ENCODE results near the gene GAS1.

Gene GAS1

GRCh38 chr9:86947146-86948073 lies at the start of gene GAS1:
Gene GAS1, minus strand, starts transcription at chr9:86947506. Its CDS starts 727 bp downstream, at chr9:86946779.
- DNase-seq = peak in 1 of 2 experiments; percentile 54

DNA sequence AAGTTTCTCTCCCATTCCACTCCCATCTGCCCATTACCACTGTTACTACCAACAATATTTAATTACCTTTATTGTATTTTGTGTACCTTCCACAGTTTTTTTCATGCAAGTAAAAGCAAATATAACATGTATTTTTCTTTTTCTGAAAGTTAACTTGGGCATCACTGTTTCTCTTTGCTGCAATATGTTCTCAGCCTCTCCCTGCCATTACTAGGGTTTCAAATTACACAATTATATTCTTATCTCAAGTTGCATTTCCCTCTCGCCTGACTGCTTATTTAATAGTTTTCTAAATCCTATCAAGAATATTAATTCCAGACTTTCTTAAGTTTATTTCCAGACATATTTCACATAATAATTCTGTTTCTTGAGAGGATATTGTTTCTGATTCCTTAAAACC lies 46.9 kb upstream of the GAS1 start:
- no peak for DNase-seq

- DNase-seq = no peak
Observed at GRCh38 chr9:86993830-86994229, 46.5 kb upstream of the GAS1 start.

DNA sequence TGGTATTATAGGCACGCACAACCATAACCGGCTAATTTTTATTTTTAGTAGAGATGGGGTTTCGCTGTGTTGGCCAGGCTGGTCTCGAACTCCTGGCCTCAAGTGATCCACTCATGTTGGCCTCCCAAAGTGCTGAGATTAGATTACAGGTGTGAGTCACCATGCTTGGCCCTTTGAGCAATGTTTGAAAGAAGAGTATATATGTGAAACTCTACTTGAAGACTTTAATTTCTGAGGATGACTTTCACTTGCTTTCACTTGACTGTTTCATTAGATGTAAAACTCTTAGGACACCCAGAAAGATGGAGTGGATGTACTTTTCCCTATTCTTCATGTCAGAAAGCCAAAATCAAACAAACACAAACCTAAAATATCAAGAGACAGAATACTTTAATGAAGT lies 43.8 kb upstream of the GAS1 start:
- DNase-seq = no peak

DNA sequence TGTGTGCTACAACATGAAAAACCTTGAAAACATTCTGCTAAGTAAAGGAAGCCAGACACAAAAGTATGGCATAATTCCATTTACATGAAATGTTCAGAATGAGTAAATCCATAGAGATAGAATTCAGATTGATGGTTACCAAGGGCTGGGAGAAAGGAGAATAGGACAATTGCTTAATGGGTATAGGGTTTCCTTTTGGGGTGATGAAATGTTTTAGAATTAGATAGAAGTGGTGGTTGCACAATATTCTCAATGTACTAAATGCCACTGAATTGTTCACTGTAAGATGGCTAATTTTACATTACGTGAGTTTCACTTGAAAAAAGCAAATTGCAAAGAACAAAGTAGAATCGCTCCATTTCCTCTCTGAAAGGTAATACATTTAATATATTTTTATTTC lies 43.0 kb upstream of the GAS1 start:
- no peak for DNase-seq

DNA sequence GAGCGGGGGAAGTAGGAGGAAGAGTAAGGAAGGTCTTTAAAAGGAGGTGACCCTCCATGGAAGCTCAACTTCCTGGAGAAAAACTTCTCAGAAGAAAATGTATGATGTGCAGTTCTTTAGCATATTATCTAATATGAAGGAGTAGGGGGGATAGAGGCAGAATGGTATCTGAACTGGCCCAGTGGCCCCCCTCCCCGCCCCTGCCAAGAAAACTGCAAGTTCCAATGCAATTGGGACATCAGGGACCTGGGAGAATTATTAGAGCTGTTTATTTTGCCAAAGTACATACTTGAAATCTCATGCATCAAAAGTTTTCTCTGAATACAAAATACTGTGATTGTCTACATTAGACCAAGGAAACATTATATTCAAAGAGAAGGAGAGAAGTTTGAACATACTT lies 40.6 kb upstream of the GAS1 start:
- no peak for DNase-seq

DNA sequence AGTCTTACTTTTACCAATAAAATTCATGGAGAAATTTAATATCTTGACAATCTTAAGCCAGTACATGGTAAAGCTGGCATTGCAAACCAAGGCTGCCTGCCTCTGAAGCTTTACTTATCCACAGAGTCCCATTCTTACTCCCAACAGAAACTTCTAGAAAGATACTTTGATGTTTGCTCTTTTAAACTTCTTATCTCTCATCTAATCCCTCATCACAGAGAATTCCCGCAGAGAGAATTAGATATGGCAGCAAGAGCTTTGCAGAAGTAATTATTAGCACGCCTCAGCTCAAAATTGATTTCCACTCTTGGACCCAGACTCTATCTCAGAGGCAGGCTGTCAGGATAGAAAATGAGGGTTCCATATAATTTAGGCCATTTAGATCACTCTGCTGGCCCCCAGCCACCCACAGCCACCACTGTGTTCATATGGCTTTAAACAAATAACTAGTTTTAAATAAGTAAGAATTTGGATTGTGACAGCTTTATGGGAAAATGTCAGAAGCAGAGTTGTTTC lies 37.9 kb upstream of the GAS1 start:
- DNase-seq = no peak

- no peak for DNase-seq
Observed at GRCh38 chr9:86983620-86984259, 36.4 kb upstream of the GAS1 start.

DNA sequence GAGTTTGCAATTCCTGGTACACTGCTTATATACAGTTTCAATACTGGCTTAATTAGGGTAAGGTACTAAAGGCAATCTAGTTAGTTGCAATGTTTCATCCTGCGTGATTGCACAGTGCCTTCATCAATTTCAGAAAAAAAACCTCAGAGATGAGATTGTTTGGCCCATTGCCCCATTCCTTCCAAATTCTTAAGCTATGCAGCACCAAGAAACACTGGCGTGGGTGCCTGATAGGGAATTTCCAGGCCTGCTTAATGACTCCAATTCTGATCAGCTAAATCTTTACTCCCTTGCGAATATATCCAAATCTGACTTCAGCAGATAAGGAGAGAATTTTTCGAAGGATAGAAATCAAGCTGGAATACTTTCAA lies 35.9 kb upstream of the GAS1 start:
- no peak for DNase-seq

DNA sequence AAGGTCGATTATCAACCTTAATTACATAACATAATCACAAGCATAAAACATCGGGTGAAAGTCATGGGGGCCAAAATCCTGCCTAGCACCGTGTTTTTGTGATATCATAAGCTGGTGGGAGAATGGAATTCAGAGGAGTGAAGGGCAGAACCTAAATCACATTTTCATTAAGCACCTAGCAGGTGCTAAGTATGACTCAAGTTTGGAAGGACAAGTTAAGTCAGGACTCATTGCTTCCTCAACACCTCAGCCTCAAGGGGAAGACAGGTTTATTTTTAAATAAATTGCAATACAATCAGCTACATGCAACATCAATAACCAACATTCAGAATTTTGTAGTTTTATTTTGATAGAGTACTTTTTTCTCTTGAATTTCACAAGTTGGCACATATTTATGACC lies 33.5 kb upstream of the GAS1 start:
- DNase-seq = no peak

DNA sequence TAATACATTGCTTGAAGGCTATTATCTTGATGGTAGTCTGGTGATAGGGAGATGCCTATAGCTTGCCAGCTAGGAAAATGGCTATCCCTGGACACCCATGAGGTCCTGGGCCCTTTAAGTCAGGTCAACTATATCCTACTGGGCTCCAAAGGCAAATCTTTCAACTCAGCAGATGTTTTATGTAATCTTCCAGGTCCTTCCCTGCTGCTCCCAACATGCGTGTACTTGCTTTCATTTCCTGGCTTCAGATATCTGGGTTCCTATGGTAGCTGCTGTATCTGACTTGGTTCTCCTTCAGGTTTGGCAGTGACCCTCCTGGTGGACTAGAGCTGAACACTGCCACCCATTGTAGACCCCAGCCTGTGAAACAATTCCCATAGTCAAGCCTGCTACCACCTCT lies 32.4 kb upstream of the GAS1 start:
- DNase-seq = no peak

DNA sequence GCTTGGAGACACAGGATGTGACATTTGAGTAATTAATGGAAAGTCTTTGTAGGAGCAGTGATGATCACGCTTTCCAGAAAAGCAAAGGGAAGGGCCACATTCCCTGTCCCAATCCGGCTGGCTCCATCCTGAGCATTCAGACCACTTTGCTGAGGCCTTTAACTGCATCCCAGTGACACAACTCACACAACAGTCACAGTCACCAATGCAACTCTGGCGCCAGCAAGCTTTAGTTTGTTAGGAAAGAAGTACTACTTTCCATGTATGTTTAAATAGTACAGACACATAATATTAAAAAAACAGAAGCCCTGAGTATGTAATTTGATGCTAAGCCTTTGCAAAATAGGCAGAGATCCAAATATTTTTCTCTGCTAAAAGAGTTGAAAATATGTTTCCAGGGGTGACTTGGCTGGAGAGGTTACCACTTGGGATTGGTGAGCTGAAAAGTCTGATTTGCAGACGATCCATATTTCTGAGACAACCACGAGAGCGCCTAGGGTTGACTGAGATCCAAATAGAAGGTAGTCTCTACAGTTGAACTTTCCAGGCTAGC lies 31.7 kb upstream of the GAS1 start:
- DNase-seq = no peak

- no peak for DNase-seq
Observed at GRCh38 chr9:86978413-86978812, 31.1 kb upstream of the GAS1 start.

DNA sequence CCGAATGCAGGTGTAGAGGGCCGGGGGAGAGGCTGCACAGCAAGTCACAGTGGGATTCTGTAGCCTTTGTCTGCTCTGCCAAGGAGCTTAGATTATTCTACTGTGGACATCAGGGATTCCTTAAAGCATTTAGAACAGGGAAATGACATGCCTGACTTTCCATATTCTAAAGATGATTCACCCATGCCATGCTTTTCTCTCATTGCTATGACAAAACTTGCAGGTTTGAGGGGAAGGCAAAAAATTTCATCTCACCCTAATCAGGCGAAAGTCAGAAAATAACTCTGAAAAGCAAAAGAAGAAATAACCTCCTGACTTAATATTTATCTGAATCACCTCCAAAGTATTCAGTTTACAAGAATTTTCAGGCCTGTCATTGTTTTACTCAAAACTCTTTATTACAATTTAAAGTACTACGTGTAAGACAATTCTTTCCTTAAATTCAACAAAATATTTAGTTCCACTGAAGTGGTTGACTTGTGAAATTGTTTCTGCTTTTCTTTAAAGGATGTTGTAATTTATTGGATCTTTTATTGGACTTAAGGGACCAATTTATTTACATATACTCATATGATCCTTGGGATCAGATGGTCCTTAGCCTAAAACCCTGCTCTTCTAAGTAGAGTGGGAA lies 30.0 kb upstream of the GAS1 start:
- no peak for DNase-seq

GRCh38 chr9:86975606-86976005 lies 28.3 kb upstream of the GAS1 start:
- no peak for DNase-seq

GRCh38 chr9:86975036-86975435 lies 27.7 kb upstream of the GAS1 start:
- no peak for DNase-seq

DNA sequence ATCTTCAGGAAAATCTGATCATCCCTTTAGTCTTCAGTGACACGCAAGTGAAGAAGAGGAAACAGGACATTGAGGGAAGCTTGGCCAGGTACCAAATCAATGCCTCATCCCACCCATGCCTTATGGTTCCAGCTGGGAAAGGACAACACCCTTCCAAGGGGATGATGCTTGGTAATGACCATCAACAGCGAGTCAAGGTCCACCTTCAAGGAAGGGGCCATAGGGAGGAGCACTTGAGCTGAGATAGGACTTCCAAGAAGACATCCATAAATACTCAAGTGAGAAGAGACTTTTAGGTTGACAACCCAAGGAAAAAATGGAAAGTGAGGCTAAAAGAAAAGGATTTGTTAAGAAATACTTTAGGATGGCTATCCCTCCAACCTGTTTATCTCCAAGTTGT lies 27.1 kb upstream of the GAS1 start:
- no peak for DNase-seq

DNA sequence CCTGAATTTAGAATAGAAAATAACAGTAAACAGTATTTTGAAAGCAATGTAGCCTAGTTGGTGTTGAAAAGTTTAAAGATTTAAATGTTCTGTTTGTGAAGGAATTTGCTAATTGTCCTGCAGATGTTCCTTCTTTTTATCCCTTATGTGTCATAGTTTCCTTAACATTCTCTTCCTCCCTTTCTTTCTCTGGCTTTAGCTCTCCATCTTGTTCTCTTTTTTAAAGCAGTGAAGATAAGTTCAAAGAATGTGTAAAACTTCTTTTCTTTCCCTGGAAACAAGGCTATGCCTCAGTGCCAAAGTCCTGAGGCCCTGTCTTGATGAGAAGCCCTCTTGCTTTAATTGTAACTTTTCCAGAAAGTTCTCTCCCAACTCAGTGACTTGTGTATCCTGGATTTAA lies 24.4 kb upstream of the GAS1 start:
- no peak for DNase-seq

GRCh38 chr9:86968258-86968920 lies 21.1 kb upstream of the GAS1 start:
- DNase-seq = no peak

- DNase-seq = no peak
Observed at GRCh38 chr9:86966852-86967511, 19.7 kb upstream of the GAS1 start.

DNA sequence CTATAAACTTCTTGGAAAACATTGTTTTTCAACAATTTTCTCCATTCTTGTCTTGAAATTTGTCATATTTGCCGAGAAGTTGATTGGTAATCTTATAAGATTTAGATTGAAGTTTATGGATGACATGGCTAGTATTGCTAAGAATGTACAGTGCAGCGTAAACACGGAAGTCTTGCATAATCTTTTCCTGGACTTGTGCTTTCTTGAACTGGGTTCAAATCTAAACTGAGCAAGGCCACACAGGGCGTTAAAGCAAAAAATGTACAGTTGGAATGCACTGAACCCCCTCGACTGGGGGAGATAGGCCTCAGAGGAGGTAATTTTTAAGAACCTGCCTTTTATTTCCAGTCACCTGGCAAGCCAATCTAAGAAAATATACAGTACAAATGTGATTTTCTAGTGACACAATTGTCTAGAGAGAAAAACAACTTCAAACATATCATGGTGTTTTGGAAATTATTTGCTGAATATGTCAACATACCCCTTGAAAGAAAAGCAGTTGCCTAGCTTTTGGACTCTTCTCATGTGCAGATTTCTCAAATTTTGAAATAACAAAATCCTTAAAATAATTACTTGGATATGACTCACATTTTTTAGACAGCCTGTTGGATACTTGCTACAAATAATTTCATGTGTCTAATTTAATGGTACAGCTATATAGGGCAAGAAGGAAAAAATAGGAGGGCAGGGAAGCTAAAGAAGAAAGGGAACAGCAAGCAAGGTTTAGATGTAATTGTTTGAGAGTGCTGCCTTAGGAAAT lies 18.5 kb upstream of the GAS1 start:
- DNase-seq = no peak

DNA sequence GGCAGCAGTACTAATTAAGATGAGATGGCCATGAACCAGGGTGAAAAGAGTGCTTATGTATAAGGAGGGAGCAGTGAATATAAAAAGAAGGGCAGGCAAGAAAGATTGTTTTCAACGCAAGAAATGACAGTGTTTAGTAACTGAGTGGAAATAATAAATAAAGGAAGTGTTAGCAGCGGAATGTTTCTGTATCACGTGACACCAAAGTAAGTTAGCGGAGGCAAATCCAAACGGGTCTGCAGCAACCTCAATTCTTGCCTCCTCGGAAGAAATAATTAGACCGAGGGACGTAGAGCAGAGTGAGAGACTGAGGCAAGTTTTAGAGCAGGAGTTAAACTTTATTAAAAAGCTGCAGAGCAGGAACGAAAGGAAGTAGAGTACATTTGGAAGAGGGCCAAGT lies 15.4 kb upstream of the GAS1 start:
- no peak for DNase-seq
